ENCODE data around the gene NEK9.
A peak's percentile ranks its signal among the peaks of the same experiment; 100 is the strongest.
"Not testable (repeated sequence)": the region's sequence is repeated elsewhere in the genome, so short reads cannot be mapped to it uniquely, and the experiment has no call there.

Gene NEK9

GRCh38 chr14:75127903-75128595 lies 1.2 kb upstream of the NEK9 start:
- no peak overlapping the region for H3K27ac ChIP-seq (ENCODE audit: low read depth, low read length, severe bottlenecking)
- H3K36me3 ChIP-seq (ENCODE audit: control insufficient read depth, insufficient read depth, low read length), result peaks cover 30% of the 10 kb centered on the region
- peak overlapping the region; percentile 59 for H3K4me3 ChIP-seq (ENCODE audit: extremely low read depth, insufficient read depth, low read length, poor library complexity, severe bottlenecking)
- peaks cover 19% of the 10 kb centered on the region for H3K4me1 ChIP-seq (ENCODE audit: control insufficient read depth, insufficient read depth, low read length, poor library complexity, severe bottlenecking)
- WGBS, 2 experiments (ENCODE audit: insufficient coverage in 2 of 2), result 95 to 96% methylated on average over 6 to 8 of the region's 10 CpGs
- no peaks in the 10 kb centered on the region for H3K9me3 ChIP-seq (ENCODE audit: control insufficient read depth, low read length)

- Histone ChIP-seq H3K4me1 (ENCODE audit: control insufficient read depth, insufficient read depth, low read length, poor library complexity, severe bottlenecking) (peaks cover 19% of the 10 kb centered on the region), H3K27ac (ENCODE audit: low read depth, low read length, severe bottlenecking) (peak overlapping the region; percentile 86), H3K4me3 (ENCODE audit: extremely low read depth, insufficient read depth, low read length, poor library complexity, severe bottlenecking) (peak overlapping the region; percentile 59), H3K36me3 (ENCODE audit: control insufficient read depth, insufficient read depth, low read length) (peaks cover 28% of the 10 kb centered on the region)
- H3K9me3 ChIP-seq (ENCODE audit: control insufficient read depth, low read length), result not testable (repeated sequence)
- WGBS, 2 experiments (ENCODE audit: insufficient coverage in 2 of 2), result 58 to 76% methylated on average over 8 to 10 of the region's 16 CpGs
Observed at GRCh38 chr14:75127474-75127820, 599 bp upstream of the NEK9 start.

- H3K36me3 ChIP-seq (ENCODE audit: control insufficient read depth, insufficient read depth, low read length), result peaks cover 22% of the 10 kb centered on the region
- H3K9me3 ChIP-seq (ENCODE audit: control insufficient read depth, low read length), result no peaks in the 10 kb centered on the region
- 10% methylated on average over 1 of the region's 6 CpGs; no CpG with 5 or more reads in 1 of the 2 experiments for WGBS, 2 experiments (ENCODE audit: insufficient coverage in 2 of 2)
- H3K27ac ChIP-seq (ENCODE audit: low read depth, low read length, severe bottlenecking), result peak overlapping the region; percentile 86
- peak overlapping the region; percentile 59 for H3K4me3 ChIP-seq (ENCODE audit: extremely low read depth, insufficient read depth, low read length, poor library complexity, severe bottlenecking)
- H3K4me1 ChIP-seq (ENCODE audit: control insufficient read depth, insufficient read depth, low read length, poor library complexity, severe bottlenecking), result peaks cover 19% of the 10 kb centered on the region
Observed at GRCh38 chr14:75126121-75126544, 715 bp downstream of the NEK9 start.

GRCh38 chr14:75125617-75126016 lies 1.2 kb downstream of the NEK9 start:
- 86 to 89% methylated on average over 1 to 2 of the region's 5 CpGs for WGBS, 2 experiments (ENCODE audit: insufficient coverage in 2 of 2)
- peak overlapping the region; percentile 86 for H3K27ac ChIP-seq (ENCODE audit: low read depth, low read length, severe bottlenecking)
- H3K4me3 ChIP-seq (ENCODE audit: extremely low read depth, insufficient read depth, low read length, poor library complexity, severe bottlenecking), result peak overlapping the region; percentile 59
- H3K9me3 ChIP-seq (ENCODE audit: control insufficient read depth, low read length), result no peaks in the 10 kb centered on the region
- H3K36me3 ChIP-seq (ENCODE audit: control insufficient read depth, insufficient read depth, low read length), result peaks cover 20% of the 10 kb centered on the region
- H3K4me1 ChIP-seq (ENCODE audit: control insufficient read depth, insufficient read depth, low read length, poor library complexity, severe bottlenecking), result peaks cover 19% of the 10 kb centered on the region

- peak overlapping the region; percentile 23 for H3K27ac ChIP-seq (ENCODE audit: low read depth, low read length, severe bottlenecking)
- no peaks in the 10 kb centered on the region for H3K9me3 ChIP-seq (ENCODE audit: control insufficient read depth, low read length)
- H3K4me1 ChIP-seq (ENCODE audit: control insufficient read depth, insufficient read depth, low read length, poor library complexity, severe bottlenecking), result peaks cover 19% of the 10 kb centered on the region
- no peak overlapping the region for H3K4me3 ChIP-seq (ENCODE audit: extremely low read depth, insufficient read depth, low read length, poor library complexity, severe bottlenecking)
- H3K36me3 ChIP-seq (ENCODE audit: control insufficient read depth, insufficient read depth, low read length), result peaks cover 22% of the 10 kb centered on the region
- 43 to 77% methylated on average over 3 to 5 of the region's 7 CpGs for WGBS, 2 experiments (ENCODE audit: insufficient coverage in 2 of 2)
Observed at GRCh38 chr14:75123991-75124390, 2.9 kb downstream of the NEK9 start.

GRCh38 chr14:75121552-75121951 lies 5.3 kb downstream of the NEK9 start:
- Histone ChIP-seq H3K4me3 (ENCODE audit: extremely low read depth, insufficient read depth, low read length, poor library complexity, severe bottlenecking) (no peak overlapping the region), H3K4me1 (ENCODE audit: control insufficient read depth, insufficient read depth, low read length, poor library complexity, severe bottlenecking) (peaks cover 19% of the 10 kb centered on the region)
- WGBS, 2 experiments (ENCODE audit: insufficient coverage in 2 of 2), result 93 to 96% methylated on average over 6 of the region's 7 CpGs

GRCh38 chr14:75120541-75121291 lies 6.1 kb downstream of the NEK9 start:
- no peak overlapping the region for H3K27ac ChIP-seq (ENCODE audit: low read depth, low read length, severe bottlenecking)
- H3K9me3 ChIP-seq (ENCODE audit: control insufficient read depth, low read length), result no peaks in the 10 kb centered on the region
- H3K36me3 ChIP-seq (ENCODE audit: control insufficient read depth, insufficient read depth, low read length), result peaks cover 40% of the 10 kb centered on the region
- 83% methylated on average over 2 of the region's 3 CpGs; no CpG with 5 or more reads in 1 of the 2 experiments for WGBS, 2 experiments (ENCODE audit: insufficient coverage in 2 of 2)
- peaks cover 16% of the 10 kb centered on the region for H3K4me1 ChIP-seq (ENCODE audit: control insufficient read depth, insufficient read depth, low read length, poor library complexity, severe bottlenecking)
- H3K4me3 ChIP-seq (ENCODE audit: extremely low read depth, insufficient read depth, low read length, poor library complexity, severe bottlenecking), result no peak overlapping the region

More at GRCh38 chr14:75121552-75121951, 5.3 kb downstream of the NEK9 start:
- H3K36me3 ChIP-seq (ENCODE audit: control insufficient read depth, insufficient read depth, low read length), result peaks cover 33% of the 10 kb centered on the region
- H3K27ac ChIP-seq (ENCODE audit: low read depth, low read length, severe bottlenecking), result no peak overlapping the region
- no peaks in the 10 kb centered on the region for H3K9me3 ChIP-seq (ENCODE audit: control insufficient read depth, low read length)

- no peak overlapping the region for H3K4me3 ChIP-seq (ENCODE audit: extremely low read depth, insufficient read depth, low read length, poor library complexity, severe bottlenecking)
- 87 to 100% methylated on average over 2 of the region's 2 CpGs for WGBS, 2 experiments (ENCODE audit: insufficient coverage in 2 of 2)
- no peak overlapping the region for H3K27ac ChIP-seq (ENCODE audit: low read depth, low read length, severe bottlenecking)
- peaks cover 47% of the 10 kb centered on the region for H3K36me3 ChIP-seq (ENCODE audit: control insufficient read depth, insufficient read depth, low read length)
- H3K4me1 ChIP-seq (ENCODE audit: control insufficient read depth, insufficient read depth, low read length, poor library complexity, severe bottlenecking), result peaks cover 4% of the 10 kb centered on the region
- H3K9me3 ChIP-seq (ENCODE audit: control insufficient read depth, low read length), result no peaks in the 10 kb centered on the region
Observed at GRCh38 chr14:75119056-75119455, 7.8 kb downstream of the NEK9 start.

- H3K27ac ChIP-seq (ENCODE audit: low read depth, low read length, severe bottlenecking), result no peak overlapping the region
- WGBS, 2 experiments (ENCODE audit: insufficient coverage in 2 of 2), result 93 to 96% methylated on average over 4 of the region's 5 CpGs
- no peak overlapping the region for H3K4me3 ChIP-seq (ENCODE audit: extremely low read depth, insufficient read depth, low read length, poor library complexity, severe bottlenecking)
- H3K4me1 ChIP-seq (ENCODE audit: control insufficient read depth, insufficient read depth, low read length, poor library complexity, severe bottlenecking), result no peaks in the 10 kb centered on the region
- H3K9me3 ChIP-seq (ENCODE audit: control insufficient read depth, low read length), result no peaks in the 10 kb centered on the region
- peaks cover 84% of the 10 kb centered on the region for H3K36me3 ChIP-seq (ENCODE audit: control insufficient read depth, insufficient read depth, low read length)
Observed at GRCh38 chr14:75113932-75114539, 12.8 kb downstream of the NEK9 start.

- 100% methylated on average over 1 of the region's 2 CpGs; no CpG with 5 or more reads in 1 of the 2 experiments for WGBS, 2 experiments (ENCODE audit: insufficient coverage in 2 of 2)
- Histone ChIP-seq H3K36me3 (ENCODE audit: control insufficient read depth, insufficient read depth, low read length) (peaks cover 96% of the 10 kb centered on the region), H3K4me3 (ENCODE audit: extremely low read depth, insufficient read depth, low read length, poor library complexity, severe bottlenecking) (no peak overlapping the region), H3K27ac (ENCODE audit: low read depth, low read length, severe bottlenecking) (no peak overlapping the region), H3K9me3 (ENCODE audit: control insufficient read depth, low read length) (no peaks in the 10 kb centered on the region), H3K4me1 (ENCODE audit: control insufficient read depth, insufficient read depth, low read length, poor library complexity, severe bottlenecking) (no peaks in the 10 kb centered on the region)
Observed at GRCh38 chr14:75109877-75110276, 17.0 kb downstream of the NEK9 start.

Measured in mesodermal cell (in vitro differentiated cells).